K562 (cell line): ENCODE results near the gene VLDLR. TPM values are rescaled to one million over a fixed set of nuclear protein-coding genes. Genes with fewer than 3 reads are reported as not detected.

Experiments
- ATAC-seq: fragments of 200-7000 bp; cut with Tn5 transposase; 3 replicates; pipeline ENCODE4 v1.9.1; 2020; ENCODE audit warnings: moderate library complexity
- BruUV-seq: library from RNA; stranded (reverse); fragments of 400-500 nt; replicated peaks from 2 replicates; lab custom pipeline; 2021; lab: Mats Ljungman, UMichigan
- CTCF ChIA-PET: fragments of 300-600 bp; formaldehyde crosslinking; extraction: SDS; loops from one replicate; lab custom pipeline; 2021; ENCODE audit warnings: low intra/inter-chr PET ratio; lab: Yijun Ruan, JAX
- POLR2A ChIA-PET: fragments of 300-600, 350-650 bp; sonication (Branson Sonifier 250); formaldehyde crosslinking; extraction: SDS; loops from one replicate; lab custom pipeline; 2021; ENCODE audit warnings: antibody characterized with exemption, inconsistent platforms; lab: Yijun Ruan, JAX
- DNase-seq, 4 experiments: peaks; one replicate each; pipeline versions ENCODE4 v3.0.0 to v3.0.0-alpha.2; 2011 to 2018; ENCODE audit warnings: low spot score in 3 of 4, mixed read lengths in 3 of 4; ENCODE audit errors: extremely low read depth in 1 of 4
- FAIRE-seq: peaks from 2 replicates; lab custom pipeline; 2011; peaks lifted over from hg19 to GRCh38; lab: Jason Lieb, UNC
- H2AFZ ChIP-seq: 2 replicates; pipeline ENCODE4 v1.6.0; 2011; ENCODE audit warnings: low read depth, low read length, control low read depth, inconsistent platforms
- H3K27ac ChIP-seq: fragments of 200-600 bp; 3 replicates; pipeline ENCODE4 v1.8.0; 2011; ENCODE audit warnings: low read depth, mild to moderate bottlenecking, control low read depth, inconsistent platforms, low read length, moderate library complexity, mixed read lengths; ENCODE audit errors: extremely low read depth
- H3K27me3 ChIP-seq, 2 experiments: fragments of 300-600 bp in 1 of 2; 2 replicates in 1 of 2; 3 replicates in 1 of 2; pipeline versions ENCODE4 v1.6.0 to v1.8.0; 2011; ENCODE audit warnings: inconsistent platforms in 2 of 2, low read length in 2 of 2, mild to moderate bottlenecking in 1 of 2, mixed read lengths in 1 of 2, moderate library complexity in 1 of 2; ENCODE audit not compliant: control insufficient read depth in 2 of 2, insufficient read depth in 2 of 2
- H3K36me3 ChIP-seq: fragments of 300-600 bp; 3 replicates; pipeline ENCODE4 v1.8.0; 2011; ENCODE audit warnings: mild to moderate bottlenecking, low read length, inconsistent platforms; ENCODE audit not compliant: control insufficient read depth, insufficient read depth
- H3K4me1 ChIP-seq, 2 experiments: fragments of 200-600 bp in 1 of 2; replicated peaks in 1 of 2; 2 replicates in 1 of 2; 3 replicates in 1 of 2; pipeline versions ENCODE4 v1.5.1 to v1.8.0; 2011; ENCODE audit warnings: inconsistent platforms in 2 of 2, low read length in 2 of 2, mild to moderate bottlenecking in 1 of 2, mixed read lengths in 1 of 2, moderate library complexity in 1 of 2; ENCODE audit not compliant: control insufficient read depth in 2 of 2, insufficient read depth in 2 of 2
- H3K4me2 ChIP-seq: 2 replicates; pipeline ENCODE4 v1.6.1; 2011; ENCODE audit warnings: low read length, control low read depth, inconsistent platforms, mixed read lengths; ENCODE audit not compliant: insufficient read depth
- H3K4me3 ChIP-seq: fragments of 200-600 bp; sonication (generic), shearing (Covaris generic); 2 replicates; pipeline ENCODE4 v1.5.1; 2016; ENCODE audit warnings: control low read depth, inconsistent platforms
- H3K79me2 ChIP-seq: fragments of 200-600 bp; 3 replicates; pipeline ENCODE4 v1.8.0; 2011; ENCODE audit warnings: low read length, inconsistent platforms; ENCODE audit not compliant: control insufficient read depth, insufficient read depth
- H3K9ac ChIP-seq, 2 experiments: 2 replicates each; pipeline versions ENCODE4 v1.6.0 to v1.6.1; 2011; ENCODE audit warnings: low read depth in 2 of 2, low read length in 2 of 2, control low read depth in 1 of 2, inconsistent platforms in 1 of 2, mild to moderate bottlenecking in 1 of 2, mixed read lengths in 1 of 2; ENCODE audit not compliant: insufficient read depth in 1 of 2
- H3K9me1 ChIP-seq: one replicate; pipeline ENCODE4 v1.6.0; 2011; ENCODE audit warnings: inconsistent platforms, mild to moderate bottlenecking, low read length, moderate library complexity; ENCODE audit not compliant: control insufficient read depth, insufficient read depth
- H3K9me3 ChIP-seq: replicated peaks from 2 replicates; pipeline ENCODE4 v1.5.1; 2011; ENCODE audit warnings: low read depth, low read length, inconsistent platforms; ENCODE audit not compliant: control insufficient read depth, insufficient read depth
- H4K20me1 ChIP-seq: replicated peaks from 2 replicates; pipeline ENCODE4 v1.6.1; 2011; ENCODE audit warnings: low read length, inconsistent platforms, mixed read lengths; ENCODE audit not compliant: control insufficient read depth, insufficient read depth
- ADNP ChIP-seq: fragments of 200-800 bp; sonication (Bioruptor generic); IDR thresholded peaks from 2 replicates; pipeline ENCODE4 v1.6.1; 2016; ENCODE audit warnings: missing genetic modification characterization, missing compliant biosample characterization
- BRD4 ChIP-seq: fragments of 200-600 bp; sonication (generic); IDR thresholded peaks from 2 replicates; pipeline ENCODE4 v1.6.1; 2017; ENCODE audit warnings: inconsistent platforms
- CBFA2T2 ChIP-seq: fragments of 450-650 bp; conservative IDR thresholded peaks from 2 replicates; pipeline ENCODE4 v1.6.1; 2017; ENCODE audit warnings: mild to moderate bottlenecking
- CEBPB ChIP-seq: fragments of 450-650 bp; IDR thresholded peaks from 2 replicates; pipeline ENCODE4 v1.6.1; 2016; ENCODE audit warnings: missing genetic modification characterization, missing compliant biosample characterization
- DIDO1 ChIP-seq: fragments of 450-650 bp; IDR thresholded peaks from 2 replicates; pipeline ENCODE4 v1.6.1; 2016; ENCODE audit warnings: low read depth, missing biosample characterization, missing genetic modification characterization
- DPF2 ChIP-seq: fragments of 450-650 bp; IDR thresholded peaks from 2 replicates; pipeline ENCODE4 v1.6.1; 2016
- GTF2A2 ChIP-seq: IDR thresholded peaks from 2 replicates; pipeline ENCODE4 v1.6.1; 2016; ENCODE audit warnings: mild to moderate bottlenecking, missing genetic modification characterization, missing compliant biosample characterization
- HDAC1 ChIP-seq, 2 experiments: fragments of 450-650 bp; IDR thresholded peaks; 2 replicates each; pipeline ENCODE4 v1.6.1; 2016 to 2017; ENCODE audit warnings: inconsistent platforms in 1 of 2, mild to moderate bottlenecking in 1 of 2, moderate library complexity in 1 of 2
- HLTF ChIP-seq: fragments of 450-650 bp; IDR thresholded peaks from 2 replicates; pipeline ENCODE4 v1.6.1; 2016
- NR2C2 ChIP-seq, 2 experiments: fragments of 200-800 bp in 1 of 2; sonication (Bioruptor generic) in 1 of 2; sonication (generic) in 1 of 2; formaldehyde crosslinking in 1 of 2; IDR thresholded peaks; 2 replicates each; pipeline versions ENCODE4 v1.6.1 to v1.8.0; 2016 to 2022; ENCODE audit warnings: mild to moderate bottlenecking in 1 of 2, missing compliant biosample characterization in 1 of 2, missing genetic modification characterization in 1 of 2, missing genetic modification reagents in 1 of 2
- PML ChIP-seq: IDR thresholded peaks from 2 replicates; pipeline ENCODE4 v1.6.1; 2012; ENCODE audit warnings: low read length, inconsistent platforms
- RAD21 ChIP-seq, 2 experiments: fragments of 250-450 bp in 1 of 2; fragments of 450-650 bp in 1 of 2; sonication (Bioruptor Pico) in 1 of 2; formaldehyde crosslinking in 1 of 2; IDR thresholded peaks in 1 of 2; conservative IDR thresholded peaks in 1 of 2; 2 replicates each; pipeline versions ENCODE4 v1.4.0 to v1.8.0; 2020 to 2022; ENCODE audit warnings: mild to moderate bottlenecking in 2 of 2, moderate library complexity in 1 of 2
- SUPT5H ChIP-seq: fragments of 450-650 bp; IDR thresholded peaks from 2 replicates; pipeline ENCODE4 v1.6.1; 2016
- ZC3H4 ChIP-seq: sonication (generic); formaldehyde crosslinking; IDR thresholded peaks from 2 replicates; pipeline ENCODE4 v1.9.0; 2021; ENCODE audit warnings: missing genetic modification reagents, borderline replicate concordance
- ZKSCAN3 ChIP-seq: fragments of 250-450 bp; sonication (Bioruptor Pico); IDR thresholded peaks from 2 replicates; pipeline ENCODE4 v1.4.0; 2020
- ZNF184 ChIP-seq: sonication (generic); formaldehyde crosslinking; IDR thresholded peaks from 2 replicates; pipeline ENCODE4 v1.5.0; 2020; ENCODE audit warnings: missing genetic modification reagents
- ZNF224 ChIP-seq: sonication (generic); formaldehyde crosslinking; IDR thresholded peaks from 2 replicates; pipeline ENCODE4 v1.8.0; 2022; ENCODE audit warnings: mild to moderate bottlenecking, missing genetic modification reagents
- ZNF444 ChIP-seq: fragments of 250-450 bp; sonication (Bioruptor Pico); IDR thresholded peaks from 2 replicates; pipeline ENCODE4 v1.4.0; 2020; ENCODE audit warnings: mild to moderate bottlenecking, moderate library complexity
- WGBS: fragments of 100-300 bp; shearing (Covaris generic); methylation state at CpG from one replicate; pipeline ENCODE4 v1.1.6; 2016; ENCODE audit warnings: low coverage, mixed read lengths; ENCODE audit not compliant: insufficient coverage; ENCODE audit errors: missing lambda C conversion rate; 5-methylcytosine and 5-hydroxymethylcytosine counted together
- in situ Hi-C: fragments of 300-500 bp; cut with MboI; formaldehyde crosslinking; loops from 4 replicates; pipeline ENCODE4 v1.15.0; 2018; ENCODE audit warnings: inconsistent platforms, mixed read lengths
- intact Hi-C: fragments of 100-400 bp; cut with micrococcal nuclease; formaldehyde crosslinking; loops from 2 replicates; pipeline ENCODE4 v1.14.2; 2022
- polyA plus RNA-seq, 8 experiments: library from polyadenylated mRNA; depleted of rRNA in 4 of 8; stranded (reverse) in 5 of 8; unstranded in 3 of 8; fragments of >200 nt; fragmentation: Nextera tagmentation in 2 of 8; fragmentation: Illumina TruSeq in 1 of 8; extraction: Ambion mirVana in 2 of 8; extraction: Trizol in 1 of 8; gene quantifications; 2 replicates each; pipeline versions ENCODE4 v1.2.1 to v1.2.3, GENCODE V29; 2011 to 2014; ENCODE audit warnings: inconsistent platforms in 1 of 8, missing spikeins in 1 of 8
- total RNA-seq, 7 experiments: library from RNA; depleted of rRNA in 6 of 7; stranded (reverse); fragments of >200 nt in 6 of 7; fragmentation: Illumina TruSeq in 2 of 7; extraction: Trizol in 2 of 7; gene quantifications; 2 replicates each; pipeline versions ENCODE4 v1.2.1 to v1.2.3, GENCODE V29; 2011 to 2021; ENCODE audit warnings: low replicate concordance in 1 of 7
- TF ChIP-seq, protein P1 (sequence below): fragments of 450-650 bp; formaldehyde crosslinking; IDR thresholded peaks from 2 replicates; pipeline ENCODE4 v1.4.0; 2020; ENCODE audit warnings: mild to moderate bottlenecking, moderate library complexity
- TF ChIP-seq, protein P2 (sequence below): sonication (generic); formaldehyde crosslinking; IDR thresholded peaks from 2 replicates; pipeline ENCODE4 v1.8.0; 2022; ENCODE audit warnings: mild to moderate bottlenecking, low read depth, missing genetic modification reagents
- TF ChIP-seq, protein P3 (sequence below): fragments of 250-450 bp; sonication (Bioruptor Pico); IDR thresholded peaks from 2 replicates; pipeline ENCODE4 v1.8.0; 2021; ENCODE audit warnings: borderline replicate concordance, mild to moderate bottlenecking, moderate library complexity; ENCODE audit not compliant: poor library complexity, severe bottlenecking

Gene VLDLR
- total and polyA plus RNA-seq, 9 of the 15 experiments (the other 6 are each of a cell fraction or from before 2014, with no cell fraction given) = 0.03 to 0.58 (median 0.08) TPM

DNA sequence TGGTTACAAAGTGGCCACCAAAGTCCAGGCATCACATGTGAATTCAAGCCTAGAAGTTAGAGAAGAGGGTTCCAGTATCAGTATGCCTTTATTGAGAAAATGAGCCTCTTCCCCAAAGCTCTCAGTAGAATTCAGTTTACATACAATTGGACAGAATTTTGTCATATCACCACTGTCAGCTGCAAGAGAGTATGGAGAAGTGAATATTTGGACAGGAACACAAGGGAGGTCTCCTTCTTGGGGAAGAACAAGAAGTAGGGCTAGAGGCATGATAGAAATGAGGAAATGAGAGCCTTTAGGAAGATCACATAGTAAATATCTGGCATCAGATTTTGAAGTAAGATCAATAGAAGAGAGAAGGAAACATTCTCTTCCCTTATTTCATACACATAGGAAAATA lies 27.8 kb upstream of the VLDLR start (continued):
- TF ChIP-seq BRD4 (no peak), HLTF (no peak), SUPT5H (no peak), ZC3H4 (CRISPR knock-in tag) (no peak), DIDO1 (tag) (no peak), CEBPB (no peak)
- TF ChIP-seq, protein P1, sequence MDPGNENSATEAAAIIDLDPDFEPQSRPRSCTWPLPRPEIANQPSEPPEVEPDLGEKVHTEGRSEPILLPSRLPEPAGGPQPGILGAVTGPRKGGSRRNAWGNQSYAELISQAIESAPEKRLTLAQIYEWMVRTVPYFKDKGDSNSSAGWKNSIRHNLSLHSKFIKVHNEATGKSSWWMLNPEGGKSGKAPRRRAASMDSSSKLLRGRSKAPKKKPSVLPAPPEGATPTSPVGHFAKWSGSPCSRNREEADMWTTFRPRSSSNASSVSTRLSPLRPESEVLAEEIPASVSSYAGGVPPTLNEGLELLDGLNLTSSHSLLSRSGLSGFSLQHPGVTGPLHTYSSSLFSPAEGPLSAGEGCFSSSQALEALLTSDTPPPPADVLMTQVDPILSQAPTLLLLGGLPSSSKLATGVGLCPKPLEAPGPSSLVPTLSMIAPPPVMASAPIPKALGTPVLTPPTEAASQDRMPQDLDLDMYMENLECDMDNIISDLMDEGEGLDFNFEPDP = no peak

DNA sequence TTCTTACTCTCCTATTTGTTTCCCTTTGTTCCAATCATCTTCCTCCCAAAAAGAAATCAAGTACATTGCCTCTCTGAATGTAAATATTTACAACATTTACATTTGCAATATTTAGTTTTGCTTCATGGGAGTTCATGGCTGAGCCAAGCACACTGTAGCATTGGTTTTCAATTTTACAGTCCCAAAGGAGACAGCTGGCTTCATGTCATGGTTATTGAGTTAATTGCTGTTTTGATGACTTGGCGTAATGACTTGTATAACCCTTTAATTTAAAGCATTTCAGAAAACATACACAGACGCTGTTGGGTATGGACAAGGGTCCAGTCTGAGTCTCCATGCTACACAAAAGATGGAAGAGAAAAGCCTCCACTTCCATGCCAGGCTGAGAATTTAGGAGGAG lies 25.6 kb upstream of the VLDLR start:
- H3K9me1 ChIP-seq = no peaks in the 10 kb centered on the region
- no peak for ATAC-seq
- no peak for DNase-seq
- no peak overlapping the region for H3K9ac ChIP-seq
- no peak for FAIRE-seq
- H3K9me3 ChIP-seq = no peaks in the 10 kb centered on the region
- intact Hi-C loops = no loop called here
- no TSS peak for BruUV-seq
- H3K4me3 ChIP-seq = no peak overlapping the region
- H3K27me3 ChIP-seq = no peaks in the 10 kb centered on the region
- 0% methylated on average over 2 of the region's 2 CpGs for WGBS
- no peaks in the 10 kb centered on the region for H3K79me2 ChIP-seq
- no peaks in the 10 kb centered on the region for H4K20me1 ChIP-seq
- no peaks in the 10 kb centered on the region for H3K36me3 ChIP-seq
- ChIA-PET POLR2A (no interaction called here), CTCF (no interaction called here)
- in situ Hi-C loops = no loop called here
- no peak overlapping the region for H3K27ac ChIP-seq
- no peak overlapping the region for H2AFZ ChIP-seq
- no peak overlapping the region for H3K4me2 ChIP-seq
- no peaks in the 10 kb centered on the region for H3K4me1 ChIP-seq
- TF ChIP-seq ZNF224 (CRISPR knock-in tag) = no peak
- no peak for TF ChIP-seq CBFA2T2
- no peak for TF ChIP-seq ZNF444 (CRISPR knock-in tag)
- TF ChIP-seq, protein P2, sequence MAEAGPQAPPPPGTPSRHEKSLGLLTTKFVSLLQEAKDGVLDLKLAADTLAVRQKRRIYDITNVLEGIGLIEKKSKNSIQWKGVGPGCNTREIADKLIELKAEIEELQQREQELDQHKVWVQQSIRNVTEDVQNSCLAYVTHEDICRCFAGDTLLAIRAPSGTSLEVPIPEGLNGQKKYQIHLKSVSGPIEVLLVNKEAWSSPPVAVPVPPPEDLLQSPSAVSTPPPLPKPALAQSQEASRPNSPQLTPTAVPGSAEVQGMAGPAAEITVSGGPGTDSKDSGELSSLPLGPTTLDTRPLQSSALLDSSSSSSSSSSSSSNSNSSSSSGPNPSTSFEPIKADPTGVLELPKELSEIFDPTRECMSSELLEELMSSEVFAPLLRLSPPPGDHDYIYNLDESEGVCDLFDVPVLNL (CRISPR knock-in tag) = no peak
- no peak for TF ChIP-seq ADNP (tag)
- TF ChIP-seq ZKSCAN3 (CRISPR knock-in tag) = no peak
- TF ChIP-seq ZNF184 (CRISPR knock-in tag) = no peak
- no peak for TF ChIP-seq DPF2
- TF ChIP-seq RAD21 (CRISPR knock-in tag; conservative IDR thresholded peaks at IDR 0.05 in 1 of 2, IDR thresholded peaks at IDR 0.05 in 1 of 2) = no peak
- no peak for TF ChIP-seq NR2C2 (CRISPR knock-in tag; IDR thresholded peaks at IDR 0.05)
- no peak for TF ChIP-seq NR2C2 (tag; IDR thresholded peaks at IDR 0.05)
- no peak for TF ChIP-seq PML
- TF ChIP-seq, protein P3, sequence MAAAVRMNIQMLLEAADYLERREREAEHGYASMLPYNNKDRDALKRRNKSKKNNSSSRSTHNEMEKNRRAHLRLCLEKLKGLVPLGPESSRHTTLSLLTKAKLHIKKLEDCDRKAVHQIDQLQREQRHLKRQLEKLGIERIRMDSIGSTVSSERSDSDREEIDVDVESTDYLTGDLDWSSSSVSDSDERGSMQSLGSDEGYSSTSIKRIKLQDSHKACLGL = no peak
- TF ChIP-seq GTF2A2 (tag) = no peak
- TF ChIP-seq HDAC1 (IDR thresholded peaks at IDR 0.05) = no peak
